ENCODE data around the gene DAPK1.

The DAPK1 gene

DNA sequence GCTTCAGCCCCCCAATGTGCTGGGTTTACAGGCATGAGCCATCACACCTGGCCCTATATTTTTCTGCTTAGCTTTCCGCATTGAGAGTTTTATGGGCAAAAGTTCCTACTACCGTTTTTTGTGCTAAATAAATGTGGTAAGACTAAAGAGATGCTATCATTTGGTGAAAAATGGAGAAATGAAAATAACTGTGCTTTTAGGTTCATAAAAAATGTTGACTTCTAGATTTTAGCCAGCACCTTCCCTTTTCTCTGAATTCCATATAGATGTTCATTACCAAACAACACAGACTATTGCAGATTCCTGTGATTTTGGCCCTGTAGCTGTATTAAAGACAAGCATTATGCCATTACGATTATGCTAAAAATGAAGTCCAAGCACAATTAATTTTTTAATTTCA lies 156.3 kb downstream of the DAPK1 start:
- no peak for DNase-seq

DNA sequence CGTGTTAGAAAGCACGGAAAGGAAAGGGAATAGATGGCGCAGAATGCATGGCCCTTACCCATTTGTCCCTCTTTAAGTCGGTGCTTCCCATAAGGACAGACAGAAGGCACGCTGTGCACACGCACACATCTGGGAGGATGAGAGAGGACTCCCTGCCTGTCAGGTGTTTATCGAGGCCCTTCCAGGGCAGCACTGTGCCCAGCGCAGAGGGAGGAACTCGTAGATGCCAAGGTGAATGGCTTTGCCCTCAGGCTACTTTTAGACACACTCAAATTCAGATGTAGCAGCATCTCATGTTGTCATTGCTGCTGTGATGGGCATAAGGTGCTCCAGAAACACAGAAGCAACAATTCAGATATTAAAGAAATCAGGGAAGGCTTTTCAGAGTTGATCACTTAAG lies 158.1 kb downstream of the DAPK1 start:
- DNase-seq = no peak

DNA sequence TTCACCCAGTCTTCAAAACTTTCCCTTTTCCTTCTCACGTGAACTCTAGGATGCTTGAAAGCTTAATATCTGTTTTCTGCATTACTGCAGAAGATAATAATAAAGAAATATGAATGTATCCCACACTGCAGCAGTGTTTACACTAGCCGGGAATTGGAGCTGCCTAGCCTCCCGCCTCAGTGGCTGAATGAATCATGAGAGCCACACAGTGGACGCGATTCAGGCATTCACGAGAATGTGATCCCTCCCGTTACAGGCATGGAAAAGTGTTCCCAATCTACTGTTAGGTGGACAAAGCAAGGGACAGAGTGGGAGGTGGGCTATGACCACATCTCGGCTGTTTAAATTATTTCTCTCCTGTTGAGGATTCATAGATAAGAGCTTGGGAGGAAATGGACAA lies 158.8 kb downstream of the DAPK1 start:
- no peak for DNase-seq

DNA sequence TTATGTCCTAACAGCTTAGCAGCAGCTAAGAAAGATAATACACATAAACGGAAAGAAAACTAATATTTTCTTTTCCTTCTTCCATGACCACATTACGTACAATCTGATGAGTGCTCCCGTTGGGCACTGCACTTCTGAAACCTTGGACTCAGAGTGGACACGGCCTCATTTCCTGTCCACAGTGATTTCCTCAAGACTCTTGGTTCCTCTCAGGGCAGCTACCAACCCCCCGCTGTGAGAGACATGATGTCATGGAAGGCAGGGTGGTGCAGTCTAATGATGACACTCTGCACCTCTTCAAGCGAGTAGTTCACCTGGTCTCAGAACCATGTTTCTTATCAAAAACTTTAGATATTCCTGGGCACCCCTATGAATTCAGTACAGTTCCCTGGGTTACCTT lies 159.5 kb downstream of the DAPK1 start:
- no peak for DNase-seq

DNA sequence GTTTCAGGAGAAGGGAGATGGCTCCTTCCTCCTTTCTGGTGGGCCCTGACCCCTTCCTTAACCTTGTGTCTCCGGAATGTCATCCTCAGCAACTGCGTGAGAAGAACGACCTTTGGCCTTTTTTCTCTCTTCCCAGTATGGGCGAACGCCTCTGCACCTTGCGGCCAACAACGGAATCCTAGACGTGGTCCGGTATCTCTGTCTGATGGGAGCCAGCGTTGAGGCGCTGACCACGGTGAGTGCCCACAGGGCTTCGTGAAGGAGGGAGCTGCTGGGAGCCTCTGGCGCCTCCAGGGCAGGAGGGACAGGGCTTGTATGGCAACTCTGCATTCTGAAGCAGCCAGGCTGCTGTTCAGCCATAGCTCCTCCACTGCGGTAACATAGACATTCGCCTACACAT lies 160.2 kb downstream of the DAPK1 start:
- no peak for DNase-seq

DNA sequence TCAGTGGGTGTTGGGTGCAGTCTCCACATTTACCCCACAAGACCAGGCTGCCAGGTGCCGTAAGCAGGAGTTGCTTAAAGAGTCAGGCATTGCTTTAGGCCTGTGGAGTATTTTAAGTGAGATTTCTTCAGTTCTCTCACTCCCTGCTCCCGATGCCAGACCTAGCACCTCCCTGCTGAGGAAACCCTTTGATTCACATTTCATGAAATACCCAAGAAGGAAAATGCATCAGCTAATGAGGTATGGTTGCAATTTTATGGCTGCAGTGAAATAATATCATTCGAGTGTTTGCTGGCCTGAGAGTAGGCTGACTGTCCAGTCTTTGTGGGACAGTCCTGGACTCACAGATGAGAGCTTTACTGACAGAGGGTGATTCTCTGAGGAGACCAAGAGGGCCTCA lies 160.8 kb downstream of the DAPK1 start:
- DNase-seq = no peak

DNA sequence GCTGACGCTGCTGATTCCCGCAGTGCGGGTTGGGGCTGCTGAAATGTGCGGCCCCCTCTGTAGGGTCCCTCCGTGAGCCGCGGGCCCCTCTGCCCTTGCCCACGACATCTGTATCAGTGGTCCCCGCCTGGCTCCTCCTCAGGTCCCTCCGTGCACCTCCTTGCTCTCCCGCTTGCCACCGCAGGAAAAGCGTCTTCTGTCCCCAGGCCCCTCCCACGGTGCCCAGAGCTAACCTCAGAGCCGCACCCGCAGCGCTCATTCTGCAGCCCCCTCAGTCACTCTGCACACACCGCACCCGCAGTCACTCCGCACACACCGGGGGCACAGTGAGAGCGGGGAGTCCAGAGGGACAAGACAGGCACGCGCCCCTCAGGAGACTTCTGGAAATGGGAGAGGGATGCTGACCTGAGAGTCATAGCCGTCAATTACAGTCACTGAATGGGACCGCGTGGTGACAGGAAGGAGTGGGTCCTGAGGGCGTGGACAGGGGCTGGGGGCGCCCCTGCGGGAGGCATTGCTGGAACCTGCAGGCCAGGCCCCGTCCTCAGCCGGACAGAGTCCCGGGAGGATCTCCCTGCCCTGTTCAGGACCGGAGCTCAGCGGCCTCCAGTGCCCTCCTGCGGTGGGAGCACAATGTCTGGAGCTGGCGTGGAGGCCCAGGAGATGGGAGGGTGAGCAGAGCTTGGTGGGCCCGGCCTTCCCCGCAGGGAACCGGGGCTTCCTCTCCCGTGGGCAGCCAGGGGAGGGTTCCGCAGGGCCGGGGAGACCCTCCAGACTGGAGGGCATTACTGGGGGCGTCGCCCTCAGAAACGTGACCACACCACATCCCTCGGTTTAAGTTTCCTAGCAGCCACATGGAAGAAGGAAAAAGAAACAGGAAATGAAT lies 162.1 kb downstream of the DAPK1 start:
- DNase-seq = no peak

DNA sequence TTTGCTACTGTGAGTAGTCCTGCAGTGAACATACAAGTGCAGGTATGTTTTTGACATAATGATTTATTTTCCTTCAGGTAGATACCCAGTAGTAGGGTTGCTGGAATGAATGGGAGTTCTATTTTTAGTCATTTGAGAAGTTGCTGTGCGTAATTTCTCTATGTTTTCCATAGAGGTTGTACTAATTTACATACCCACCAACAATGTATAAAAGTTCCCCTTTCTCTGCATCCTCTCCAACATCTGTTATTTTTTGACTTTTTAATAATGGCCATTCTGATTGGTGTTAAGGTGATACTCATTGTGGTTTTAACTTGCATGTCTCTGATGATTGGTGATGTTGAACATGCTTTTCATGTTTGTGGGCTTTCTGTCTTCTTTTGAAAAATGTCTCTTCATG lies 163.6 kb downstream of the DAPK1 start:
- no peak for DNase-seq

DNA sequence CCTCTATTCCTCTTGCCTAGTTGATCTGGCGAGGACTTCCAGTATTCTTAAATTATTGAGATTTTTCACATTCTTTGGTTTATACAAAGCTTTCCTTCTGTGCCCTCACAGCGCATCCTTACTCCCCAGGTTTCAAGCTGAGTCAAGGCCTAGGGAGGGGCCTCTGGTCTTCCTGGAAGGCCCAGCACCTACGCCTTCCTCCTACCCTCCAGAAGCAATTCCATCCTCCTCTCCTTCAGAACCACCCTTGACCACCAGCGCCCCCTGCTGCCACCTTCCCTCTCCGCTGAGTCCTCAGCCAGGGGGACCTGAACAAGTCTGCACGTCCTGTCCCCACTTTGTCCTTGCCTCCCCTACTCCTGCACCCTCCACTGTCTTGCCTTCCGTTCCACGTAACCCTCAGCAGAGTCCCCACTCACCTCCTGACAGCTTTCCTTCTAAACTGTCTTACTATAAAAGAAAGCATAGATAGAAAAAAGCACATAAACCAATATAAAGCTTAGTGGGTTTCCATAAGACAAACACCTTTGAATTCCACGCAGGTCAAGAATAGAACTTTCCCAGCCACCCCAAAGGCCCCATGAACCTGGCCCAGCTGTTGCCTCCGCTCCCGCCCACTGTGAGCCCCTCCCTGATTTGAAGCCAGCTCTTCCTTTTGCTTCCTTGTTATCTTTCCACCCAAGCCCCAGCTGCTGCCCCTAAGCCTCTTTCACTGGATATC lies 165.3 kb downstream of the DAPK1 start:
- peak in 2 of 4 experiments; percentile 14 to 40 for DNase-seq

DNA sequence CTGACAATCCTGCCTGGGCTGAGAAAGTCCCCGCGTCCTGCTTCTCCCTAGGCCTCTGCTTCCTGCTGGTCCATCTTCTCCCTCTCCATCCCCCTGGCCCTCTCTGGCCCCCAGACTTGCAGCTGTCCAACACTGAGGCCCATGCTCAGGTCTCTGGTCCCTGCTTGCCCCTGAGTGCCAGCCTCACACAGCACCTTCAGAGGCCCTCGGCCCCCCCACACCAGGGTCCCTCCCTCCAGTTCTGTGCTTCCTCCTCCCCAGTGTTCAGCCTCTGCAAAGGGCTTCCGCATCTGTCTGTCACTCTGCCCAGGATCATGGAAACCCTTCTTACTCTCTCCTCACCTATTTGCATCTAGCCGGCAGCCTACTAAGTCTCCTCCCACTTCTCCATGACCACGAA lies 165.9 kb downstream of the DAPK1 start:
- DNase-seq = no peak

DNA sequence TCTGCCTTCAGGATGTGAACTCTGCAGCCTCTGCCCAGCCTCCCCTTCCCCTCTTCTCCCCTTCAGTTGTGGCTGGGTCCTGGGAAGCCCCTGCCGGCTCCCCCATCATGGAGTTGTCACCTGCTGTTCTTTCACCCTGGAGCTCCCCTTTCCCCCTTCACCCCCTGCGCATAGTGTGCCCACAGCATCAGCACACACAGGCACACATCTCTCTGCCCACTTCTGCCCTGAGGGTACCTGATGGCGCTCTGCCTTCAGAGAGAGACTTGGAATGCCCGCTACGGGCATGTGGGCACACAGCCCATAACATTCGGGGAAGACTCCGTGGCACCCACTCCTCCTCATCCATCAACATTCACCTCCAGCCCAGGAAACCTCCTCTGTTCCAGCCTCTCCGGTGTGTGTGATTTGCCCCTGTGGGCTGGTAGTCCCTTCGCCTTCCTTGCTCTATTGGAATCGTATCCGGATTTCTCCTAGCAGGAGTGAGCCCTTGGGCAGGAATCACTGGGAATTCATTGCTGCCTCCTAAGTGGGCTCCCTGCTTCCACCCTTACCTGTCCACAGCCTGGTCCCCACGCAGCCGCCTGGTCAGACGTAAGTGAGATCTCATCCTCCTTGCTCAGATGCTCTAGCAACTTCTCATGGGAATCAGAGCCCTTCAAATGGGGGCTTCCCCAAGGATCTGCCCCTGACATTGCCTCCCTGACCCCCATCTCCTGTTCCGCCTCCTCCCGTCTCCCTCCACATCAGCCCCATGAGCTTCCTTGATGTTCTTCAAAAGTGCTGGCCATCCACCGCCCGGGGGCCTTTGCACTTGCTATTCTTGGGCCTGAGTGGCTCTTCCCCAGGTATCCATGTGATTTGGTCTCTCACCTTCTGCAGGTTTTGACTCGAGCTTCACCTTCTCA lies 166.7 kb downstream of the DAPK1 start:
- DNase-seq = no peak

DNA sequence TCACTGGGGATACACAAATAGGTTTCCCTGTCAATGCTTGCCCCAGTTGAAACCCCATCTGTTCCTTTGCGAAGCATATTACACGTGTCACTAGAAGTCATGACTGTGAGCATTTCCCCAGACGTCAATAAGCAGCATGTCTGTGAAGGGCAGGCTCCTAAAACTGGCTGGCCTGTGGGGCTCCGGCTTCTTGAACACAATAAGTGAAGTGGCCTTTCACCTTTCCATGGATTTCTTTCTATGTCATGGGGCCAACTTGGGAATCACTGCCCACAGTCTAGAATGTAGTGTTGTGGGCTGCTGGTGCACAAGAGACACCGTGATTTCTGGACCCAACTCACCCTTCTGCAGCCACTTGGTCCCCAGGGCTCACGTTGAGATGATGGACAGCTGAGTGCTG lies 167.8 kb downstream of the DAPK1 start:
- DNase-seq = no peak

DNA sequence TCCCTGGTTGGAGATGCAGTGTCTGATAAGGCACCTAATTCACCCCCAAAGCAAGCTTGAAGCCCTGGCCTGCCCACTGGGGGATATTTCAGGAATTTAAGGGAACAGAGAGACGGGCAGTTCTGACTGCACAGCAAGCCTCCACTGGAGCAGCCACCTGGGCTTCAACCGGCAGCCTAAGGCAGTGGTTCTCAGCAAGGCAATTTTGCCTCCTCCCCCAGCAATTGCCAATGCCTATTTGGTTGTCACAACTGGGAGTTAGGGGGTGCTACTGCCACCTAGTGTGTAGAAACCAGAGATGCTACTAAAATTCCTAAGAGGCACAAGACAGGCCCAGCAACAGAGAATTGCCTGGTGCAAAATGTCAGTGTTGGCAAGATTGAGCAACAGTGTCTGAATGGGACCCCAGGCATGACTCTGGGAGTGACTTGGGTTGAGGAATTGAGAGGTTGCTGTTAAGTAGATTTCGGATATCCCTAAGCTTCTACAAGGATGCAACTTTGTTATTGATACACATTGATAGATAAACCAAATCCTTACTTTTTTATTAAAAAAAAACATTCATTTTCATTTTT lies 169.6 kb downstream of the DAPK1 start:
- DNase-seq = no peak

DNA sequence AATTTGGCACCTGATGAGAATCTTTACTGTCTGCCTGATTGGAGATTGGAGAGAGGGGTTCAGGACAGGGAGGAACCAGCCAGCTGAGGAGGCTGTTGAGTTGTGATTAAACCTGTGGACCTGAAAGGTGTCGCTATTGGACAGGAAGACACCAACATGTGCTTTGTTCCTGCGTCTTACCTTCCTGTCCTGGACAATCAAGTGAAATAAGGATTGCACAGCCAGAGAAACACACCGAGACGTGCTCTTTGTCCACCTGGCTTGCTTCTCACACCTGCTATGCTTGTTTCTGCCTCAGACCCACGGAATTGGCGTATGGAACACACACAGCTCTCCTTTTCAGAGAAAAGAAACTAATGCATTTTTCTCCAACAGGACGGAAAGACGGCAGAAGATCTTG lies 170.6 kb downstream of the DAPK1 start:
- DNase-seq = no peak

DNA sequence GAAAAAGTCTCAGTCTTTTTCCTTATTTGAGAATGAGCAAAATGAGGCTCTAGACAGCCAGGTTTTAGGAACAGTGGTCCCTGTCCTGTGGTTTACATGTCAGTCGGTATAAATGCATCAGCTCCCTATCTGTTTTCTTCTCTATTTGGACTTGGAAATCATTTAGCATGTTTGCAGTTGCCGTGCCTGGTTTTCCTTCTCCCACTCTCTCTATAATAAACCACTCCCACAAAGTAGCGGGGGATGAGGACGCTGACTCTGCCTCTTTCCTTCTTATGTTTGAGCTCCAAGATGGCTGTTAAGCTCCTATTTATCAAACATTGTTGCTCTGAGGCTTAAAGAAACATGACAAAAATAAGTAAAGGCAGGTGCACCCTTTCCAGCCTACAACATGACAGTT lies 171.1 kb downstream of the DAPK1 start:
- DNase-seq = no peak

DNA sequence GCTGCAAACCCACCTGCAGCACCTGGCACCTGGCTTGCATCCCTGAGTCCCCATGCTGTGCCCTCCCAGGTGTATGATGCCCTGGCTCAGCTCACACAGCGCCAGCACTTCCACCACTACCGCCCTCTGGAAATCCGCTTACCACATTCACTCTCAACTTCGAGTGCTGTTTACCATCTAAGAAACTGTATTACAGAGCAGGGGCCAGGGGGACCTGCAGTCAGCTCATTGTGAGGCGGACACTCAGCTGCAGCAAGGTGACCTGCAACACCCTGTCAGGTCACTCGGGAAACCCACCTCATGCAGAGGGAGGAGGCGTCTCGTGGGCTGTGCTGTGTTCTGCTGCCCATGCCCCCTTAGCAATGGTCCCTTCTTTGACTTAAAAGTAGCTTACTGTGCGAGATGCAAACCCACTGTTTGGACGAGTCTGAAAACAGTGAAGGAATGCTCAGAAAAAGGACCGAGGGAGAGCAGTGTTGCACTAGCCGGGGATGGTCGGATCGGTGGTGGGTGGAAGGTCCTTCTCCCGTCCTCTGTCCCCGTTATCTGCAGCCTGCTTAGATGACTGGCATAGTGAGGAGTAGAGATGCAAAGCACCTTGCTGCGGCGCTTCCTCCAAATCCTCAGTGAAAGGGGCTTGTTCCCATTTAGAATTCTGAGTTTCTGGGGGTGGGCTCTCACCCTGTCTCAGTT lies 173.1 kb downstream of the DAPK1 start:
- no peak for DNase-seq

DNA sequence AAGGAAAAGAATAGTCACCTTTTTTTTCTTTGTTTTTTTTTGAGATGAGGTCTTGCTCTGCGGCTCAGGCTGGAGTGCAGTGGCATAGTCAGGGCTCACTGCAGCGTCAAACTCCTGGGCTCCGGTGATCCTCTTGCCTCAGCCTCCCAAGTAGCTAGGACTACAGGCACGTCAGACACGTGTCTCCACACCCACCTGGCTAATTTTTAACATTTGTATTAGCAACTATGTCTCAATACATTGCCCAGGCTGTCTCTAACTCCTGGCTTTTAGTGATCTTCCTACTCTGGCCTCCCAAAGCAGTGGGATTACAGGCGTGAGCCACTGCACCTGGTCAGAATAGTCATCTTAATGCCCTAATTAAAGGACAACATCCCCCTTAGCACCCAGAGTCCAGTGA lies 173.8 kb downstream of the DAPK1 start:
- no peak for DNase-seq

DNA sequence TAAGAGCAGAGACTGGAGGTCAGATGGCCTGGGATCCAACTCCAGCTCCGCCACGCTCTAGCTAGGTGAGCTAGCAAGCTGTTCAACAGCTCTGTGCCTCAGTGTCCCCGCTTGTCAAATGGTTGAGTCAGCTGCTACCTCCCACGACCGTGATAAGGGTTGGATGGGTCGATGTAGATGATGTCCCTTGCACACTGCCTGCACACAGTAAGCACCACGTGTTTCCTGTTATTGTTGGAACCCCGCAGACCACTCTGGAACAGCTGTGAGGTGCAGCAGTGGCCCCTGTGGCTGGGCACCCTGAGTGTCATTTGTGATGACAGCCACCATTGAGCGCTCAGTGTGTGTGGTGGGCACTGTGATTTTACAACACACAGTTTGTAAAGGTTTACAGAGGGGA lies 174.3 kb downstream of the DAPK1 start:
- DNase-seq = no peak

DNA sequence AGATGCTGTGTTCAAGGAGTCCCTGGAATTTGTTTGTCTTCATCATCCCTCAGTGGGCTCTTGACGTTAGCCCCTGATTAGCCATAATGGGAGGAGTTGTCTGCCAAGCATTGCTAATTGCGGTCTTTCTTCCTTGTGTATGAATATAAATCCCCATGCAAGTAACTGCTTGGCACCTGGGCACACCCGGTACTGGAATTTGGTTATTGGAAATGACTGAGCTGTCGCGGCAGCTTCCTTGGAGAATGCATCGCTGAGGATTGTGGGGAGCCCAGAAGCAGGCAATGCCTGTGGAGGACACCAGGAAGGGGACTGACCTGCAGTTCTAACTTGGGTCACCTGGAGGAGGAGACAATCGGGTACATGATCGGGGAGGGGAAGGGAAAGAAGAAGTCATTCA lies 174.9 kb downstream of the DAPK1 start:
- DNase-seq = no peak

DNA sequence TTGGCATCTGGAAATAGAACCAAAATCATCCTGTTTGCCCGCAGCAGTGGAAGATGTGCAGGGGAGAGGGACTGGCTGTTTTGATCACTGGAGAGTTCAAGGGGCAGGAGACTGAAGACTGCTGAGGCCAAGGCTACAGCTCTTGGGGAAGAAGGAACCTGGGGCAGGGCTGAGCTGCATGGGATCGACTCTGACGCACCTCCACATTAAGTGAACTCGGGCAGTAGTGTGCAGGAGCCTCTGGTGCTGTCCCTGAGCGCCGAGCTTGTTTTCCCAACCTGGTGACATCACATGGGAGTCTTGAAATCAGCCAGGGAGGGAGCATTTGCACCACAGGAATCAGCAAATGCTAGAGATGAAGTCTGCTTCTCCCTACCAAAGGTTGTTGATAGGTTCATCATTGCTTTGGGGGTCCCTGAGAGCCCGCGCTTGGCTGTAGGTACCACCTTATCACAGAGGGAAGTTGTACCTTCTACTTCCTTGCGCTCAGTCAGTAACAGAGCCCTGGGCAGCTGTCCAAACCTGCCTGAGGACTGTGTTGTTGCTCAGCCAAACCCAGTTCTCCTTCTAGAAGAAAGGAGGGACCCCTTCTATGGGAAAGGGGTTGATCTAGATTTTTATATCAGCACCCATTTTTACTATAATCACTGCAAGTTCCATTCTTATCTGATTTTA lies 175.9 kb downstream of the DAPK1 start:
- DNase-seq = no peak

DNA sequence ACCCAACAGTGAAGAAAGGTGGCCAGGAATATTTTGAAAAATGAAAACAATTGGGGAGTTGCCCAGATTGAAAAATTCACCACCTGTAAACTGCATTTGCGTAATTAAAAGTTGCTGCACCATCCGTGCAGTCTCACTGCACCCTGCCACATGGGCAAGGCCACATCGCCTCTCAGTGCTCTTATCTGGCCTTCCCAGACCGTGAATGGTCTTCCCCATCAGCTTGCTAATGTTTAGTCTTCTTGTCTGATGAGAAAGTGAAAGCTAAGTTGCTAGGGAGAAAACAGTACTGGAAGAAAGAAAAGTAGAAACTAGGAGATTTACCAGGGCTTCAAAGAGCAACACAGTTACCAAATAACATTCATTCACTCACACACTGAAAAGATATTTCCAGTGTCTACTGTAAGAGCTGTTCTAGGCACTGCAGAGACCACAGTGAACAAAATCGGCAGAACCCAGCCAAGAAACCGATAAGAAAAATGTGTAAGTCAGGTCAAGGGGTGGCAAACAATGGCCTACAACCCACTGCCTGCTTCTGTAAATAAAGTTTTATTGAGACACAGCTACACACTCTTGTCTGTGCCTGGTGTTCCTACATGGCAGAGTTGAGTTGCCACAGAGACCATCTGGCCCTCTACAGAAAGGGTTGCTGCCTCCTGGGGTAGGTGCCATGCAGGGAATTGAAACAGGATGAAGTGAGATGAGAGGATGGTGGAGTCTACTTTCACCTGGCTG lies 177.1 kb downstream of the DAPK1 start:
- no peak for DNase-seq

All from activated naive CD4-positive, alpha-beta T cell (primary cell).